Ascending aorta (tissue), 2 donors: ENCODE measurements around the gene GPR78. TPM values are rescaled to one million over a fixed set of nuclear protein-coding genes. Genes with fewer than 3 reads are reported as not detected.

Source experiments
- DNase-seq, 2 donors: peaks; one replicate each; pipeline ENCODE4 v3.0.0-alpha.2; 2019; ENCODE audit warnings: low spot score in 2 of 2
- H3K27ac ChIP-seq, 2 donors: fragments of 200-600 bp; sonication (generic); one replicate each; pipeline ENCODE4 v1.5.1; 2016 to 2017; ENCODE audit warnings: mild to moderate bottlenecking in 1 of 2
- H3K27me3 ChIP-seq: fragments of 200-600 bp; sonication (generic); one replicate; pipeline ENCODE4 v1.5.1; 2017
- H3K36me3 ChIP-seq, 2 donors: fragments of 200-600 bp; sonication (generic); one replicate each; pipeline ENCODE4 v1.5.1; 2016
- H3K4me1 ChIP-seq, 2 donors: fragments of 200-600 bp; sonication (generic); one replicate each; pipeline ENCODE4 v1.5.1; 2016 to 2017; ENCODE audit warnings: mild to moderate bottlenecking in 1 of 2
- H3K4me3 ChIP-seq, 2 donors: fragments of 200-600 bp; sonication (generic); one replicate each; pipeline ENCODE4 v1.5.1; 2016 to 2017; ENCODE audit warnings: mild to moderate bottlenecking in 1 of 2
- H3K9me3 ChIP-seq, 2 donors: fragments of 200-600 bp; sonication (generic); one replicate each; pipeline ENCODE4 v1.5.1; 2016
- intact Hi-C: fragments of 100-400 bp; cut with DNase I; formaldehyde crosslinking; loops from one replicate; pipeline ENCODE4 v1.15.1; 2023
- total RNA-seq: library from RNA; depleted of rRNA; stranded (reverse); fragments of >200 nt; gene quantifications from one replicate; pipeline ENCODE4 v1.1.0, GENCODE V29; 2016
- TF ChIP-seq, protein P1 (sequence below), 3 experiments: fragments of 200-600 bp in 2 of 3; fragments of 450-650 bp in 1 of 3; sonication (generic) in 2 of 3; IDR thresholded peaks; one replicate each; pipeline ENCODE4 v1.5.1; 2016 to 2019; ENCODE audit warnings: antibody characterized with exemption in 3 of 3, mild to moderate bottlenecking in 1 of 3, moderate library complexity in 1 of 3

Gene GPR78
- total RNA-seq, 1 donor from 2014 or later = not detected

DNA sequence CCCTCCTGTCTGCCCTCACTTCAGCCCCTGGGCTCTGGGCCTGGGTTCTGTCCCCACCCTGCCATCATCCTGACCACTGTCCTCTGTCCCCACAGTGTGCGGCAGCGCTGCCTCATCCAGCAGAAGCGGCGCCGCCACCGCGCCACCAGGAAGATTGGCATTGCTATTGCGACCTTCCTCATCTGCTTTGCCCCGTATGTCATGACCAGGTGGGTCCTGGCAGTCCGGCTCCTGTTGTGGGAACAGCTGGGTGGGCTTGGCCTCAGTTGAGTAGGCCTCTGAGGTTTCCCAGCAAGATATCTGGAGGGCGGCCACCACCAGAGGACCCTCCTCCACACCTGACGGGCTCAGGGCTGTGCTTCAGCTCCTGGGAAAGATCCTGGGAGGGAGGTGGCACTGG lies 2.2 kb downstream of the GPR78 start:
- intact Hi-C loops = no loop called here
- DNase-seq = no peak
- no peaks in the 10 kb centered on the region for H3K9me3 ChIP-seq
- H3K27me3 ChIP-seq = peaks cover 3% of the 10 kb centered on the region
- H3K36me3 ChIP-seq = no peaks in the 10 kb centered on the region
- TF ChIP-seq, protein P1, sequence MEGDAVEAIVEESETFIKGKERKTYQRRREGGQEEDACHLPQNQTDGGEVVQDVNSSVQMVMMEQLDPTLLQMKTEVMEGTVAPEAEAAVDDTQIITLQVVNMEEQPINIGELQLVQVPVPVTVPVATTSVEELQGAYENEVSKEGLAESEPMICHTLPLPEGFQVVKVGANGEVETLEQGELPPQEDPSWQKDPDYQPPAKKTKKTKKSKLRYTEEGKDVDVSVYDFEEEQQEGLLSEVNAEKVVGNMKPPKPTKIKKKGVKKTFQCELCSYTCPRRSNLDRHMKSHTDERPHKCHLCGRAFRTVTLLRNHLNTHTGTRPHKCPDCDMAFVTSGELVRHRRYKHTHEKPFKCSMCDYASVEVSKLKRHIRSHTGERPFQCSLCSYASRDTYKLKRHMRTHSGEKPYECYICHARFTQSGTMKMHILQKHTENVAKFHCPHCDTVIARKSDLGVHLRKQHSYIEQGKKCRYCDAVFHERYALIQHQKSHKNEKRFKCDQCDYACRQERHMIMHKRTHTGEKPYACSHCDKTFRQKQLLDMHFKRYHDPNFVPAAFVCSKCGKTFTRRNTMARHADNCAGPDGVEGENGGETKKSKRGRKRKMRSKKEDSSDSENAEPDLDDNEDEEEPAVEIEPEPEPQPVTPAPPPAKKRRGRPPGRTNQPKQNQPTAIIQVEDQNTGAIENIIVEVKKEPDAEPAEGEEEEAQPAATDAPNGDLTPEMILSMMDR (IDR thresholded peaks at IDR 0.05) = no peak
- H3K27ac ChIP-seq = no peak overlapping the region
- no peak overlapping the region for H3K4me3 ChIP-seq
- no peaks in the 10 kb centered on the region for H3K4me1 ChIP-seq

DNA sequence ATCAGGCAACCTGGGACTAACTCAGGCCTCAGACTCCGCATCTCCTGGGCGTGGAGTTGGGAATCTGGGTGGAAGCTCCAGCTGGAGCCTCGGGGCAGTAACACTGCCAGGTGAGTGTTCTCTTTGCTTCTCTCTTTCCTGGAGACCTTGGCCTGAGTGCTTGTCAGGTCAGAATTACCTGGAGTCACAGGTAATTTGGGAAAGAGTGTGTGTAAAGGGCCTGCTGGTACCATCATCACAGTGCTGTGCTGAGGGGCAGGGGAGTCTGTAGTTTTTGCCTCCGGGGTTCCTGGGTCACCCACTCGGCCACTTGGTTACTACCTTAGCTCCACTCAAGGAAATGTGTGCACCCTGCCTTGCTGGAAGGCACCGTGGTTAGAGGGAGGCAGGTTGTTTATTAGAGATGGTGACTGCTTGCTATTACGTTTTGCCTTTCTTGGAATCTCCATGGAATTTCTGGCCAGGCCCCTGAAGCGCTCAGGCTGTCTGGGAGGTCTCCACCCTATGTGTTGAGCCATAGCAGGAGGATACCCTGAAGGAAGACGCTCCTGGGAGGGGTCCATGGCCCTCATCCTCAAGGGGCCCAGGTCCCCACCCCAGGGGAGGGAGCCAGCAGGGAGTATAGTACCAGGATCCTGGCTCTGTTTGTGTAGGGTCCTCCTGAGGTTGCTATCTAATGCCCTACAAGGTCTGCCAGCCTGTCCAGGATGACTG lies 2.9 kb downstream of the GPR78 start:
- intact Hi-C loops = no loop called here
- Histone ChIP-seq H3K9me3 (no peaks in the 10 kb centered on the region), H3K27me3 (peaks cover 3% of the 10 kb centered on the region), H3K27ac (no peak overlapping the region), H3K4me3 (no peak overlapping the region), H3K36me3 (no peaks in the 10 kb centered on the region), H3K4me1 (no peaks in the 10 kb centered on the region)
- no peak for DNase-seq
- TF ChIP-seq, protein P1 (IDR thresholded peaks at IDR 0.05) = no peak

DNA sequence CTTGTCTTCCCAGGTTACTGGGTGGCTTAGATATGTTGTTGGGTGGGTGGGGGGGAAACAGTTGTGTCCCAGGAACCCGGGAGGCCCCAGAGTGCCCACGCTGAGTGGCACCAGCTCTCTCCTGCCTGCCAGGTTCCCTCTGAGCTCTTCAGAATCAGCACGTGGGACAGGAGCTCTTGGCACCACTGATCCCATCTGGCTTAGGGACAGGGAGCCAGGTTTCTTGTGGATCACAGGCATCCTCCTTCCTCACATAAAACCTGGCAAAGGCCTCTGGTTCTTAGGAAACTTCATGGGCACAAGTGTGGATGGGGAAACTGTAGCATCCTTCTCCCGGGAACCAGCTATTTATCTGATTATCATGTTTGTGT lies 3.4 kb downstream of the GPR78 start:
- peaks cover 3% of the 10 kb centered on the region for H3K27me3 ChIP-seq
- H3K4me1 ChIP-seq = no peaks in the 10 kb centered on the region
- H3K27ac ChIP-seq = no peak overlapping the region
- no peaks in the 10 kb centered on the region for H3K9me3 ChIP-seq
- TF ChIP-seq, protein P1 (IDR thresholded peaks at IDR 0.05) = no peak
- intact Hi-C loops = no loop called here
- DNase-seq = no peak
- H3K4me3 ChIP-seq = no peak overlapping the region
- H3K36me3 ChIP-seq = no peaks in the 10 kb centered on the region

DNA sequence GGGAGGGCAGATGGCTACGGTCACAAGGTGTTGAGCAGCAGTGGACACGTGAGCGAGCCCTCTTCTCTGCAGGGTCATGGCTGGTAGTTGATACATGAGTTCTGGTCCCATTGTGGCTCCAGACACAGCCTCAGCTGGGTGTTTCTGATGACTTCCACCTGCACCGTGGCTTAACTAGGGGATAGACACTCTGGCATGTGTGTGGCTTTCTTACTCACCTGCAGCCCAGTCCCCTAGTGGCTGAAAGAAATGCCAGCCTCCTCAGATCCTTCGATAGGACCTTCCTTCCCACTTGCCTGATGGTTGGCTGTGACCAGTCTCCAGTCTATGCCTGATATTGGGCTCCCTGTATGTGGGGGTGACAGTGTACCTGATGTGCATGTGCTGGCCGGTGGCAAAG lies 5.0 kb downstream of the GPR78 start:
- DNase-seq = no peak
- intact Hi-C loops = no loop called here
- Histone ChIP-seq H3K4me1 (no peaks in the 10 kb centered on the region), H3K9me3 (no peaks in the 10 kb centered on the region), H3K27me3 (peaks cover 3% of the 10 kb centered on the region), H3K4me3 (no peak overlapping the region), H3K27ac (no peak overlapping the region), H3K36me3 (no peaks in the 10 kb centered on the region)
- TF ChIP-seq, protein P1 (IDR thresholded peaks at IDR 0.05) = no peak

DNA sequence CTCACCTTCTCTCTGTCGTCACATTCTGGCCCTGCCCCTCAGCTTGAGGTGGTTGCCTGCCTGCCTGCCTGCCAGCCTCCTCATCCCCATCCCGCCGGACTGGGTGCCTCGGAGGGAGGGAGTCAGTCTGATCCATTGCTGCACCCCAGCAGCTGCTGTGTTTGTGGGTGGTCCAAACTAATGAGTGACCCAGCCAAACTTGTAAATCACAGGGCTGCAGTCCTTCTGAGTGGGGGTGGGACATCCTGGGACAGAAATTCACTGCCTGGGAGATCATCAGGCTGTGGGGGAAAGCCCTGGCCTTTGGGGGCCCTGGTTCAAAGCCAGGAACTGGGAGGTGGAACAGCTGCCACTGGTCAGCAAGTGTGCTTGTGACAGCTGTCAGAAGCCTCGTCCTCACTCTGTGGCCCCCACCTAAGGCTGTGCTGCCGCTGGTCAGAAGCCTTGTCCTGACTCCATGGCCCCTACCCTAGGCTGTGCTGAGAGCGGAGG lies 5.6 kb downstream of the GPR78 start:
- Histone ChIP-seq H3K4me3 (no peak overlapping the region), H3K4me1 (no peaks in the 10 kb centered on the region), H3K27ac (no peak overlapping the region), H3K36me3 (no peaks in the 10 kb centered on the region), H3K9me3 (no peaks in the 10 kb centered on the region), H3K27me3 (no peaks in the 10 kb centered on the region)
- intact Hi-C loops = no loop called here
- TF ChIP-seq, protein P1 (IDR thresholded peaks at IDR 0.05) = no peak
- no peak for DNase-seq
